Measurements from ENCODE around the gene NAALADL2.
"Not testable (repeated sequence)": the region's sequence is repeated elsewhere in the genome, so short reads cannot be mapped to it uniquely, and the experiment has no call there.

The NAALADL2 gene

GRCh38 chr3:175311946-175312345, 452.8 kb downstream of the NAALADL2 start:
- DNase-seq (ENCODE audit: low spot score): no peak

DNA sequence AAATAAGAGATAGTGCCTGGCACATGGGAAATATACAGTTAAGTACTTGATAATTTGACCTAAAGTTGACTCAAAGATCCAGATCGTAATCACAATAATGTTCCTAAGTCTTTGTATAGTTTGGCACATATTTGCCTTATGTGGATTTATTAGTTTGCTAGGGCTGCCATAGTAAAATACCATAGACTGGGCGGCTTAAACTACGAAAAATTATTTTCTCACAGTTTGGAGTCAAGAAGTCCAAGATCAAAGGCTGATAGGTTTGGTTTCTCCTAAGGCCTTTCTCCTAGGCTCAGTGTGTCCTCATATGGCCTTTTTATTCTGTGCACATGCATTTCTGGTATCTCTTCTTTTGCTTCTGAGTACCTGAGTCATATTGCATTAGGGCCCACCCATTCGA, 453.7 kb downstream of the NAALADL2 start:
- DNase-seq (ENCODE audit: low spot score): no peak

DNA sequence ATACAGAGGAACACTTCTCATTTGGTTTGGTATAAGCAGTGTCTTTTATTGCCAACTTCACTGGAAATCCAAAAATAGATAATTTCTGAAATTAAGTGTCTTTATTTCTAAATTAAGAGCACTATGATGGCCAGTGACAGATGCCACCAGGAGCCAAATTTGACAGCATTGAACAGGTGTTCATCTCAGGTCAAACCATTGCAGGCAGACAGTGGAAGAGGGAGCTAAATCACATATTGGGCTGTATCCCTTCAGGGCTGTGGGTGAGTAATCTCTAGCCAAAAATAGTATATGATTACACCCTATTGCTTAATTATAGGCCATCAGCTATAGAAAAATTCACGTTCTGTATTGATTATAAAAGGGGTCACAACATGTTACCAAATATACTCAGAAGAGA, 457.7 kb downstream of the NAALADL2 start:
- no peak for DNase-seq (ENCODE audit: low spot score)

GRCh38 chr3:175325440-175325839, 466.3 kb downstream of the NAALADL2 start:
- no peak for DNase-seq (ENCODE audit: low spot score)

DNA sequence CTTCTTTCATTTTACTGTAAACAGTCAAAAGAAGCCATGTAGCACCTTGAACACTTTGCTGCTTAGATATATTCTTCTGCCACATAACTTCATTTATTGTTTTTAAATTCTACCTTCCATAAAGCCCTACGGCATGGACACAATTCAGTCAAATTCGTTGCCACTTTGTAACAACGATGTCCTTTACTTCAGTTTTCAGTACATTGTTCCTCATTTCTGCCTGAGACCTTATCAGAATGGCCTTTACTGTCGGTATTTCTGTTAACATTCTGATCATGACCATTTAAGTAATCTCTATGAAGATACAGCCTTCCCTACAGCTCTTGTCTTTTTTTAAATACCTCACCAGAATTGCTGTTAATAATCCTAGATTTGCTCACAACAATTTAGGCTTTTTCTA, 466.9 kb downstream of the NAALADL2 start:
- DNase-seq (ENCODE audit: low spot score): no peak

- DNase-seq (ENCODE audit: low spot score): no peak
Observed at GRCh38 chr3:175329373-175329772, 470.2 kb downstream of the NAALADL2 start.

DNA sequence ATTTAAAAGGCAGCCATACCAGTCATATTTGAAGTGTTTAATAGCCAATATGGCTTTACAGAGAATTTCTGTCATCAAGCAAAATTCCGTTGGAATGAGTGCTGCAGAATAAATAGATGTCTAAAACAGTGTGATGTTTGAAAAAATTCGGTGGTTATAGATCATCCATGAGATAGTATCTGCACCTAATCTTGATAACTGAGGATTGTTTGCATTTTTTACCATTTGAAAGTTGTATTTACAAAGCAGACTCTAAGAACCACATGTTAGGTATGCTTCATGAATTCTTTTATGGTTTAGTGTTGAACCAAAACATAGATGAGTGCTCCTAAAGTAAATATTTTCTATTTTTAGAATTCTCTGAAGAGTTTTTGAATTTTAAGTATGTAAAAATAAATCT, 476.1 kb downstream of the NAALADL2 start:
- DNase-seq (ENCODE audit: low spot score): no peak

DNA sequence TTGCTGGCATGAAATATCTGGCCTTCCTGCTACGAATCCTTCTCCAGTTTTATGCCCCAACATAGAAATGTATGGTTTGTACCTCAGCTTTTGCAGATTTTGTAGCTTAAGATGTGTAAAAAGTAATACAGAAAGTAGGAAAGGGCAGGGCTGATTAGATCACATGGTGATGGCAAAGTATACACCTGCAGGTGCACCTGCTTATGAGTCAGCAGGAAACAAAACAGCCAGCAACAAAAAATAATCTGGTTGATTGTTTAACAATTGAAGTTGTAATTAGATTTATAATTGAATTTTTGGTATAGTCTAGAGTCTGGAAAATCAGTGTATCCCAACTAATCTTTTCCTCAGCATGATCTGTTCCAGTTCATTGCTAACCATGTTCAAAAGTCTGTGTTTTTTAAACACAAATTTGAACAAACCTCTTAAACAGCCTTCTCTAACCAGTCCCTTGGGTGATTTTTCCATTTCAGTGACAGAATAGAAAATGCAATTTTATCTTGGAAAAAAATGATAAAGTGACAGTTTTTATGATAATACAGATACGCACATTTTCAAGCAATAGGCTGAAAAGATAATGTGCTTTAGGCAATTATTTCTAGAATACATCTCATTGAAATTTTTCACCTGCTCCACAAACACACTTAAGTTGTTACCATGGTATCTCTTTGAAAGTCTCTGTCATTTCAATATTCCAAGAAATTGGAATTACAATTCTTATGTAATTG, 477.4 kb downstream of the NAALADL2 start:
- no peak for DNase-seq (ENCODE audit: low spot score)

DNA sequence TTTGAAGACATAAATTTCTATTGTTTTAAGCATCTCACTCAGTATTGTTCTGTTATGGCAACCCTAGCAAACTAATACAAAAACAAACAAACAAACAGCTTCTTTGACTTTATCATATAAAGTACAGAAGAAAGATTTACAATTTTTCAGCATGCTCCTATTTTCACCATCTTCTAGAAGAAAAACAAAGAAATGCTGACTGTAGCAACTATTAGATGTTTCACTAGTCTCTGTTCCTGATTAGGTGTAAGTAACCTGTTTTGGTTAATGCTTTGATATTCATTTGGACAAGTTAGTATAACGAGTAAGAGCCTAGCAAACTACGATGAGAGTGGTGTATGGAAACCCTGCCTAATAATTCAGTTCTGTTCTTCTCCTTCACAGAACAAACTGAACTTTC, 478.5 kb downstream of the NAALADL2 start:
- no peak for DNase-seq (ENCODE audit: low spot score)

DNA sequence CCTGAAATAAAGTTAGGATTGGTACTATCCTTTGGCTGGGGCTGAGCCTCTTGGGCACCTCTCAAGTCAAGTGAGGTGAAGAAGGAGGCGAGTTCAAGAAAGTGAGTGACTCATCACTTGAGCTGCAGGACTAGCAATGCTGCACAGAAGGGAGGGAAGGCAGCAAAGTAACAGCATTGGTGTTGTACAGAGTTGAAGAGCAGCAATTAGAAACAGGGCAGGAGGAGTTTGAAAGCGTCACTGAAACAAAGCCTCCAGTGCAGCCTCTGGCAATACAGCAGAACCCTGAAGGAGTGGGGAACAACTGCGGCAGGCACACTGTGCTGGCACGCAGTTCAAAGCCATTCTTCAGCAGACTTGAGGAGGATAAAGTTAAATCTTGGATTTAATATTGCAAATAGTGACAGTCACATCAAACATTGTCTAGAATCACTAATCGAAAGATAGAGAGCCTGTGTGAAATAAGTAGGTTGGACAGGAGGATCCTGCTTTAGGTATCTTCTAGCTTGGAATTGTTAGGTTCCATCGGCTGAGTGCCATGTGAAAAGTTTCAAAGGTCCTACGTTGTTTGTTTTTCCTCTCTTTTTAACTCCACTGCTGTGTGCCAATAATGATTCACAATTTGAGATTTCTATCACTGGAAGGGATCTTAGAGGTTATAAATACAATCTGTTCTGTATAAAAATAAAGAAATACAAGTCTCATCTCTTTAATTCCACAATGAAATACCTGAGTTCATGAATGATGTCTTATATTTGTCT, 479.8 kb downstream of the NAALADL2 start:
- DNase-seq (ENCODE audit: low spot score): no peak

DNA sequence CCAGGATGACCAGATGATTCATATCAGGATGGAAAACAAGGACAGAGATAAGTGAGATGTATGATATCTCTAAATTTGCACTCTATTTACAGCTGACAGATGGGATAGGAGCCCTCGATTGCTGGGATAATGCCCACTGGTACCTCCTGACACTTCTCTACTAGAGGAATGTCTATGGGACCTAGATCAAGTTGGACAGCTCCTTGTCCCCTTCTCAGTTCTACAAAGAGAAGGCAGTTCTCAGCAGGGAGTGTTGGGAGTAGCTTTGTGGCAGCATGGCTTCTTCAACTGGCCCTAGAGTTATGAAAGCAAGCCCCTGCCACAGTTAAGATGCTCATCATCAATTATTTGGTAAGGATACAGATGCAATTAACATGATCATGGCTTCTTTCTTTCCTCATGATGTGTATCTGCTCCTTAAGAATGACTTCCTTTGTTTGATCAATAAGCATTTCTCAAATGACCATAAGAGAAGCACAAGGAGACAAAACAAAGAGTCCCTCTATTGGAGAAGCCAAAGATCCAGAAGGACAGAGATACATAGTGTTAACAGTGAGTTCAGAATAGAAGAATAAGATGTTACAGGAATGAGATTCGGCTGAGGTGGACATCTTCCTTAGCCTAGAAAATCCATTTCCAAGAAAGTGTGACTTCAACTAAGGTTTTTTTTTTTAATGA, 481.3 kb downstream of the NAALADL2 start:
- no peak for DNase-seq (ENCODE audit: low spot score)

DNA sequence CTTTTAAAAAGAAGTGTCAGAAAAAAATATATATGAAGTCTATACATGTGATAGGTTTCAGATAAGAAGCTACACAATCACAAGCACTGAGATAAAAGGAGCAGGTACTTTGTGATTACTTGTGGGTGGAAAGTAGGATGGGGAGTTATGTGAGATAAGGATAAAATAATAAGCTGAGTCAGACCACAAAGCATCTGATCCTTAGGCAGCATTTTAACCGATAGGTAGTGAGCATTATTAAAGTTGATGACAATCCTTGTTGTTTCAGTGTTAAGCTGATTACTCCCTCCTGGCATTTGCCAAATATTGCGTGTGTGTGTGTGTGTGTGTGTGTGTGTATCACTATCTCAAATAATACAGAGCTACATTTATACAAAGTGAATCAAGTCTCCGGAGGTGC, 483.1 kb downstream of the NAALADL2 start:
- DNase-seq (ENCODE audit: low spot score): no peak

- no peak for DNase-seq (ENCODE audit: low spot score)
Observed at GRCh38 chr3:175343946-175344345, 484.8 kb downstream of the NAALADL2 start.

- DNase-seq (ENCODE audit: low spot score): no peak
Observed at GRCh38 chr3:175346573-175347356, 487.6 kb downstream of the NAALADL2 start.

DNA sequence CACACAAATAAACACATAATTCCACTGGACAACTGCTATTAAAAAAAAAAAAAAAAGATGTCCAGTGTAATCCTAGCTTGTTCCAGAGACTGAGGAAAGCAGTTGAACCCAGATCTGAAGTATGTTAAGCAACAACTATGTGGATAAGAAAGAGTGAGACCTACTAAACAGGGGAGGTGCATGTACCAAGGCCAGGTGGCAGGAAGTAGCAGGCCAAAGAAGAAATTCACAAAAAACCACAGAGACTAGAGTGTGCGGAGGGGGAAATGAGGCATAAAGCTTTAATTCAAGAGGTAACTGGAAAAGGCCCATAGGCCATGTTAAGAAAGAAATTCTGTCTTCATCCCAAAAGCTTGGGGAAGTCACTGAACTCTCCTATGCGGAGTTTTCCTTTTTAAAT, 490.0 kb downstream of the NAALADL2 start:
- no peak for DNase-seq (ENCODE audit: low spot score)

- DNase-seq (ENCODE audit: low spot score): no peak
Observed at GRCh38 chr3:175355801-175356335, 496.7 kb downstream of the NAALADL2 start.

DNA sequence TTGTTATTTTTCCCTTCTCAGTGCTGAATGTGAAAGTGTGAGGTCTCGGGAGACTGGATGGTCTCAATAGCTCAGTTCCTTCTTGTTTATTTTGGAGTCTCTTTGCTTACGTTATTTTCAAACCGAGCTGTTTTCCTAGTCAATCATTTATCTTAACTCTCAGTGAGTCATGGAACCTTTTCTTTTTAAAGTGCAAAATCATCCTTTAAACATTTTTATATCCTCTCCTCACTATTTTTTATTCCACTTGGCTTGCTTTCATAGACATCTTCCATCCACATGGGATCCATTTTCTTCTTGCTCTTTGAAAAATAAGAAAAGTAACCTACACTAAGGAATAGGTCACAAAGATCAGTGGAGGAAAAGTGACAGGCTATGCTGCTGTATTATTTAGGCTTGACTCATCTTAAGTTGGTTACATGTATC, 497.8 kb downstream of the NAALADL2 start:
- DNase-seq (ENCODE audit: low spot score): no peak

DNA sequence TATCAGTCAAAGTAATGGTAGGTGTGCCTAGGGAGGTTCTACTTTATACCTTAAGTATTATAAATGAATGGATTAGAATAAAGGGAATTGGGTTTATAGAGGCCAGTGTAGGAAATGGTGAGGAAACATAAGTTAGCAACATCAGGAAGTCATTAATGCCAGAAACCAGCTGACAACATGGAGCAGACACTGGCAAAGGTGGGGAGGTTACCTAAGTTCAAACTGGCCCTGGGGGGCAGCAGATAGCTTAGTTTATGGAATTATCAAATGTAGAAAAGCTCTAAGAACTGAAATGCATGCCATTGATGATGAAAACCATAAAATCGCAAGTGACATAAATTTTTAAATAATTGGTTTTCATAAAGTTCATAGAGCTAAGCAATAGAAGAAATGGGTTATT, 498.6 kb downstream of the NAALADL2 start:
- DNase-seq (ENCODE audit: low spot score): no peak

GRCh38 chr3:175358935-175359334, 499.8 kb downstream of the NAALADL2 start:
- DNase-seq (ENCODE audit: low spot score): no peak

DNA sequence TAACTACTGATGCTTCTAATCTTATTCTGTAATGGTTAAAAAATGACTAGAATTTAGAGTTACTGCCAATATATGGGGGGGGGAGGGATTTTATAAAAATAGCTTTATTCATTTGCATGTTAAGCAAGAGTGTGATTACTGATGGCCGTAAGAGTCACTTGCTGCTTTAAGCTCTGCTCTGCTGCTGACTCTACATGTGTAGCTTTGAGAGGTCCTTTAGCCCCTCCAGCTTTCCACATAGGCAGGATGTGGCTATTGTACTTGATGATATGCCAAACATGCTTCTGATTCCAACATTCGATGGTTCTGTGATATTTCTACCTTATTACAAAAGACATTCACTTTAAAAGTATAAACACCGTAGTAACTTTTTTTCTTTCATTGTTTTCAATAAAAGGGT, 511.3 kb downstream of the NAALADL2 start:
- not testable (repeated sequence) for DNase-seq (ENCODE audit: low spot score)

DNA sequence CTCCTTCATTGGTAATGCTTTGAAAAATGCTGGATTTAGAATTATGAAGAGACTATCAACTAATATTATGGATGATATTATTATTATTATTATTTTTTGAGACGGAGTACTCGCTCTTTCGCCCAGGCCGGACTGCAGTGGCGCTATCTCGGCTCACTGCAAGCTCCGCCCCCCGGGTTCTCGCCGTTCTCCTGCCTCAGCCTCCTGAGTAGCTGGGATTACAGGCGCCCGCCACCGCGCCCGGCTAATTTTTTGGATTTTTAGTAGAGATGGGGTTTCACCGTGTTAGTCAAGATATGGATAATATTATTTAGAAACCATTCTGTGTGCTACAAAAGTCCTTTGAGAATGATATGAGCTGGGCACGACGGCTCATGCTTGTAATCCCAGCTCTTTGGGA, 512.1 kb downstream of the NAALADL2 start:
- not testable (repeated sequence) for DNase-seq (ENCODE audit: low spot score)

DNA sequence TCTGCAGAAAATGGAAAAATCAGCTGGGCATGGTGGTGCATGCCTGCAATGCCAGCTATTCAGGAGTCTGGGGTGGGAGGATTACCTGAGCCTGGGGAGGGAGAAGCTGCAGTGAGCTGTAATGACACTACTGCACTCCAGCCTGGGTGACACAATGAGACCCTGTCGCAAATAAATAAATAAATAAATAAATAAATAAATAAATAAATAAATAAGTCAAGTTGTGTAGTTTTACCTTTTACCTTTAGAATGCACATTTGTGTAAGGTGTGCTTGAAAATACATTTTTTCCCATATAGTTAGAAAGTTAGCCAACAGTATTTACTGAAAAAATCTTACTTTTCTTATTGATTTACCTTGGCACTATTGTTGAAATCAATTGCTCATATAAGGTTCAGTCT, 515.6 kb downstream of the NAALADL2 start:
- DNase-seq (ENCODE audit: low spot score): no peak

All from activated CD4-positive, alpha-beta T cell treated with anti-CD3 and anti-CD28 coated beads, Interleukin-2, Interleukin-4, amounts not matched to agents 100 ng/mL and 50 ng/mL, durations not matched to agents 16 hours and 8 hours (primary cell).